Measurements from ENCODE around the gene CCDC192.
"Not testable (repeated sequence)": the region's sequence is repeated elsewhere in the genome, so short reads cannot be mapped to it uniquely, and the experiment has no call there.

The CCDC192 gene

GRCh38 chr5:127699416-127699815 lies 3.8 kb upstream of the CCDC192 start:
- no peak for DNase-seq (ENCODE audit: low read depth)

- no peak for DNase-seq (ENCODE audit: low read depth)
Observed at GRCh38 chr5:127700237-127700766, 2.9 kb upstream of the CCDC192 start.

- no peak for DNase-seq (ENCODE audit: low read depth)
Observed at GRCh38 chr5:127702434-127702833, 757 bp upstream of the CCDC192 start.

GRCh38 chr5:127705120-127705892 lies 2.1 kb downstream of the CCDC192 start:
- no peak for DNase-seq (ENCODE audit: low read depth)

GRCh38 chr5:127706691-127707090 lies 3.5 kb downstream of the CCDC192 start:
- DNase-seq (ENCODE audit: low read depth) = no peak

GRCh38 chr5:127707209-127707608 lies 4.0 kb downstream of the CCDC192 start:
- no peak for DNase-seq (ENCODE audit: low read depth)

- not testable (repeated sequence) for DNase-seq (ENCODE audit: low read depth)
Observed at GRCh38 chr5:127713083-127713482, 9.9 kb downstream of the CCDC192 start.

GRCh38 chr5:127718181-127718580 lies 15.0 kb downstream of the CCDC192 start:
- no peak for DNase-seq (ENCODE audit: low read depth)

- no peak for DNase-seq (ENCODE audit: low read depth)
Observed at GRCh38 chr5:127723571-127723970, 20.4 kb downstream of the CCDC192 start.

- no peak for DNase-seq (ENCODE audit: low read depth)
Observed at GRCh38 chr5:127725673-127726072, 22.5 kb downstream of the CCDC192 start.

GRCh38 chr5:127732963-127733362 lies 29.8 kb downstream of the CCDC192 start:
- no peak for DNase-seq (ENCODE audit: low read depth)

GRCh38 chr5:127739348-127739747 lies 36.2 kb downstream of the CCDC192 start:
- not testable (repeated sequence) for DNase-seq (ENCODE audit: low read depth)

- DNase-seq (ENCODE audit: low read depth) = no peak
Observed at GRCh38 chr5:127739807-127740384, 36.7 kb downstream of the CCDC192 start.

- DNase-seq (ENCODE audit: low read depth) = no peak
Observed at GRCh38 chr5:127741412-127741811, 38.2 kb downstream of the CCDC192 start.

GRCh38 chr5:127744241-127744640 lies 41.0 kb downstream of the CCDC192 start:
- no peak for DNase-seq (ENCODE audit: low read depth)

- no peak for DNase-seq (ENCODE audit: low read depth)
Observed at GRCh38 chr5:127746756-127747155, 43.6 kb downstream of the CCDC192 start.

GRCh38 chr5:127752503-127753265 lies 49.5 kb downstream of the CCDC192 start:
- DNase-seq (ENCODE audit: low read depth) = not testable (repeated sequence)

GRCh38 chr5:127754259-127754658 lies 51.1 kb downstream of the CCDC192 start:
- no peak for DNase-seq (ENCODE audit: low read depth)

- no peak for DNase-seq (ENCODE audit: low read depth)
Observed at GRCh38 chr5:127754706-127755105, 51.5 kb downstream of the CCDC192 start.

GRCh38 chr5:127757576-127757975 lies 54.4 kb downstream of the CCDC192 start:
- DNase-seq (ENCODE audit: low read depth) = no peak

GRCh38 chr5:127758766-127759283 lies 55.6 kb downstream of the CCDC192 start:
- no peak for DNase-seq (ENCODE audit: low read depth)

GRCh38 chr5:127761869-127762268 lies 58.7 kb downstream of the CCDC192 start:
- no peak for DNase-seq (ENCODE audit: low read depth)
